ENCODE measurements around the gene RYK.

Gene RYK

DNA sequence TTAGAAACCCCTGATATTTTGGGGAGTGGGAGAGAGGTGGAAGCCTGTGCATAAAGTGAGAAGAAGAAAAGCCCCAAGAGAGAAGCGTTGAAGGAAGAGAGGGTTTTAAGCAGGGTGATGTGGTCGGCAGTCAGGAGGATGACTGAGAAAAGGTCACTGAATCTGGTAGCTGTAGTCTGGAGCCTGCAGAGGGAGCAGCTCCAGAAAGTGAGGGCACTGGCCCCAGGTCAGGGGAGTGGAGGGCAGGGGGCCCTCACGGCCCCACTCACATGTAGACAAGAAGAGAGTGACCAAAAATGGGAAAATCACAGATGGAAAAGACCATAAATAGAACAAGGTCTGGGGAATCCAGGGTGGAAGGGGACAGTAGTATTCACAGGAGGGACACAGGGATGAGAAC, 105.5 kb downstream of the RYK start:
- Histone ChIP-seq H3K4me2 (peak overlapping the region in 6 of 11 experiments; percentile 2 to 50 (median 12); a peak in 6 of 22 replicates), H3K27me3 (no peaks in the 10 kb centered on the region), H3K4me3 (no peak overlapping the region), H3K27ac (no peak overlapping the region), H4K20me1 (no peaks in the 10 kb centered on the region), H3K9ac (no peak overlapping the region), H3K36me3 (peaks cover 0 to 28% (median 0%) of the 10 kb centered on the region in 11 experiments; a peak in 3 of 22 replicates), H3K9me3 (replicated peaks in 1 of 11) (peaks cover 11 to 23% (median 18%) of the 10 kb centered on the region in 11 experiments), H3K4me1 (peaks cover 12 to 22% (median 18%) of the 10 kb centered on the region in 10 experiments; a peak in 19 of 20 replicates)
- no peak for TF ChIP-seq Cebpa-rat (IDR thresholded peaks at IDR 0.05)

GRCh38 chr3:134144694-134145093, 106.0 kb downstream of the RYK start:
- no peak overlapping the region for H3K9ac ChIP-seq
- peak overlapping the region in 9 of 11 experiments; percentile 2 to 59 (median 14); a peak in 10 of 22 replicates for H3K4me2 ChIP-seq
- peaks cover 15 to 28% (median 23%) of the 10 kb centered on the region in 11 experiments for H3K9me3 ChIP-seq (replicated peaks in 1 of 11)
- H3K4me3 ChIP-seq: no peak overlapping the region
- TF ChIP-seq Cebpa-rat (IDR thresholded peaks at IDR 0.05): no peak
- H3K36me3 ChIP-seq: peaks cover 0 to 28% (median 0%) of the 10 kb centered on the region in 11 experiments; a peak in 5 of 22 replicates
- no peaks in the 10 kb centered on the region for H3K27me3 ChIP-seq
- no peak overlapping the region for H3K27ac ChIP-seq
- no peaks in the 10 kb centered on the region for H4K20me1 ChIP-seq
- H3K4me1 ChIP-seq: peaks cover 12 to 22% (median 18%) of the 10 kb centered on the region in 10 experiments; a peak in 19 of 20 replicates

DNA sequence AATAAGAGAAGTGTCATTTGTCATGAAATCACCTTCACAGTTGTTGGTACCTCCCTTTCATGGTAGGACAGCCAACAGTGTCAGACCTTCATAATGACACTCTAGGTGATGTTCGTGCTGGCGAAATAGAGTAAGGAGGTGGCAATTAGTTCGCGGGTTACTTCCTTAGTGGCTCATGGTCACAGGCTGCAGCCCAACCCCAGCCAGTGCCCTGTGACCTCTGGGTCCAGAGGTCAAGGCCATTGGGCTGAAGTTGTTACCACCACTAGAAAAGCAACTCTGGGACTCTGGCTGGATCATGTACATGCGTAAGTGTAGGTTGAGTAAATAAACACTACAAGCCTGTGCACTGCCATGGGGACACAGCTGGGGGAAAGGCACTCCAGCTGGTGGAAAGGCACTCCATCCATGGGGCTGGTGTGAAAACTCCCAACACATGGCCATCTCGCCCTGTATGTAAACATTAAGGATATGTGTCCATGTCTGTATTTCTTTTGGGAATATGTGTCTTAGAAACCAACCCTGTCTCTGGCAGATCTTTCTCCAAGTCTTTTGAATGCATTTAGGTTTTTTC, 106.7 kb downstream of the RYK start:
- peak overlapping the region; percentile 11 to 69 (median 30); a peak in 21 of 22 replicates for H3K4me2 ChIP-seq
- no peak for TF ChIP-seq Cebpa-rat (IDR thresholded peaks at IDR 0.05)
- no peaks in the 10 kb centered on the region for H3K27me3 ChIP-seq
- H3K9ac ChIP-seq: no peak overlapping the region
- peaks cover 21 to 36% (median 31%) of the 10 kb centered on the region in 11 experiments for H3K9me3 ChIP-seq (replicated peaks in 1 of 11)
- H3K36me3 ChIP-seq: peaks cover 0 to 27% (median 0%) of the 10 kb centered on the region in 11 experiments; a peak in 5 of 22 replicates
- H3K27ac ChIP-seq: no peak overlapping the region
- H3K4me3 ChIP-seq: no peak overlapping the region
- H3K4me1 ChIP-seq: peaks cover 12 to 22% (median 18%) of the 10 kb centered on the region in 10 experiments; a peak in 19 of 20 replicates
- no peaks in the 10 kb centered on the region for H4K20me1 ChIP-seq

DNA sequence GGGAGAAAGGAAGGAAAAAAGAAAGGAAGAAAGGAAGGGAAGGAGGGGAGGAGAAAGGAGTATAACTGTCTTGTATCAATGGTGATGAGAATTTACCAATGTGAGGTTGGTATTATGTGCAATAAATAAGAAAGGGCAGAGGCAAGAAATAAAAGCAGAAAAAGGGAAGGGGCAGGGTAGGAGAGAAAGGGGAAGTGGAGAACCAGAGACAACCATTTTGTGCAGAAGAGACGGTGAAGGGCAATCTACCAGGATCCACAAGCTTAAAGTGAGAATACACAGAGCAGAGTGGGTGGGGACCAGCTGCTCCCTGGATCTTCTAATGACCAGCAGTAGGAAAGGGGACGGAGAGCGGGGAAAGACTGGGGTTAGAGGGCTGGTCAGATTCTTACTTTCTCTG, 114.1 kb downstream of the RYK start:
- Histone ChIP-seq H3K4me1 (peaks cover 0 to 13% (median 0%) of the 10 kb centered on the region in 10 experiments; a peak in 7 of 20 replicates), H4K20me1 (no peaks in the 10 kb centered on the region), H3K4me3 (no peak overlapping the region), H3K4me2 (peak overlapping the region in 2 of 11 experiments; percentile 61 to 64; a peak in 4 of 22 replicates), H3K9me3 (replicated peaks in 1 of 11) (peaks cover 23 to 53% (median 35%) of the 10 kb centered on the region in 11 experiments), H3K27me3 (no peaks in the 10 kb centered on the region), H3K36me3 (peaks cover 0 to 13% (median 0%) of the 10 kb centered on the region in 11 experiments; a peak in 5 of 22 replicates), H3K9ac (no peak overlapping the region), H3K27ac (no peak overlapping the region)
- no peak for TF ChIP-seq Cebpa-rat (IDR thresholded peaks at IDR 0.05)

DNA sequence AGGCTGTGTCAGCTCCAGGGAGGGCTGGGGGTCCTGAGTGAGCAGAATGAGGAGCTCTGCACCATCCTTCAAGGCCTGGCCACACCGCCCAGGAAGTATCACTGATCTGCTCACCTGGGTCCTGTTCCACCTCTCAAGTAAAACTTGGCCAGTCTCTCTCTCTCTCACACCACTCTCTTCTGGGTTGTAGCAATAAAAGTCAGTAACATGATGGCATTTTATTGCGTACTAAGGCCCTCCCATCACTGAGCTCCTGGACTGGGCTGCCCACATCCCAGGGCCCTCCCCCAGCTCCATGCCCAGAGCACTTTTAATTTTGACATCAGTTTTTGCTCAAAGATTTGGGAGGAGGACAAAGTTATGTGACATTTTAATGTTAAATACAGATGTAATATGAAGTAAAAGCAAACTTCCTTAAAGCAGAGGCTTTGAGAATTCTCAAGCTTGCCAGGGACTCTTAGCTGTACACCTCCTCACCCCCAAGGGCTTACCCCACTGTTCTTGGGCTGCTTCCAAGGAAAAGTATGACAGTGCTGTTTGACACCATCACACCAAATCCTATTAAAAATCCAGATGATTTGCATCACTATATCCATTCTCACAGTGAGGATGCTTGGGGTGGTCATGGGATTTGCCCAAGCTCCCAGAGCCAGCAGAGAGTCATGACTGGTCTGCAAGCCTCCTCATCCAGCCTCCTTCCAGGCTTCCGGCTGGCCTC, 115.8 kb downstream of the RYK start:
- H3K4me2 ChIP-seq: no peak overlapping the region
- H3K9ac ChIP-seq: no peak overlapping the region
- peaks cover 0 to 6% (median 0%) of the 10 kb centered on the region in 11 experiments; a peak in 4 of 22 replicates for H3K36me3 ChIP-seq
- no peak overlapping the region for H3K27ac ChIP-seq
- H3K27me3 ChIP-seq: no peaks in the 10 kb centered on the region
- H3K4me1 ChIP-seq: peaks cover 0 to 13% (median 0%) of the 10 kb centered on the region in 10 experiments; a peak in 7 of 20 replicates
- H4K20me1 ChIP-seq: no peaks in the 10 kb centered on the region
- peaks cover 28 to 50% (median 32%) of the 10 kb centered on the region in 11 experiments for H3K9me3 ChIP-seq (replicated peaks in 1 of 11)
- no peak for TF ChIP-seq Cebpa-rat (IDR thresholded peaks at IDR 0.05)
- H3K4me3 ChIP-seq: no peak overlapping the region

- Histone ChIP-seq H3K4me1 (peaks cover 0 to 13% (median 0%) of the 10 kb centered on the region in 10 experiments; a peak in 7 of 20 replicates), H3K9ac (no peak overlapping the region), H3K4me2 (no peak overlapping the region), H3K27ac (no peak overlapping the region), H3K4me3 (no peak overlapping the region), H3K36me3 (peaks cover 0 to 3% (median 0%) of the 10 kb centered on the region in 11 experiments; a peak in 4 of 22 replicates), H3K9me3 (replicated peaks in 1 of 11) (peaks cover 24 to 44% (median 27%) of the 10 kb centered on the region in 11 experiments), H3K27me3 (no peaks in the 10 kb centered on the region), H4K20me1 (no peaks in the 10 kb centered on the region)
- no peak for TF ChIP-seq Cebpa-rat (IDR thresholded peaks at IDR 0.05)
Measured at GRCh38 chr3:134134240-134134639, 116.4 kb downstream of the RYK start.

DNA sequence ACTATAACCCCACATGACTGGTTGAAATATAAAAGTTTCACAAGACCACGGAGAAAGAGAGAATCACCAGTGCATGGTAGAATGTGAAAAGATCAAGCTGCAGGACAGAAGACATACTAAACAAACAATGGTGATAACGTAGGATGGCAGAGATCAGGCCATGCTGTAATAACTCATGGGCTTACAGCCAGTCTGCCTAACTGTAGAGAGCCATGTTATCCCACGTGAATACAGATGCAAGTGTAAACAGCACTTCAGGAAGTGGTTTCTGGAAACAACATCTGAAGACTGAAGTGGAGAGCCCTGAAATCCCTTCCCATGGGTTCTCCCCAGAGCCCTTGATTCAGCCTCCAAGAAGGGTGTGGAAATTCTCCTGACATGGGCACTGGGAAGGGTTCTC, 117.7 kb downstream of the RYK start:
- no peak overlapping the region for H3K9ac ChIP-seq
- H3K27ac ChIP-seq: no peak overlapping the region
- H3K4me2 ChIP-seq: no peak overlapping the region; a peak in 1 of 22 replicates
- no peaks in the 10 kb centered on the region for H3K27me3 ChIP-seq
- H3K36me3 ChIP-seq: peaks cover 0 to 9% (median 0%) of the 10 kb centered on the region in 11 experiments; a peak in 4 of 22 replicates
- H4K20me1 ChIP-seq: no peaks in the 10 kb centered on the region
- no peak for TF ChIP-seq Cebpa-rat (IDR thresholded peaks at IDR 0.05)
- H3K4me3 ChIP-seq: no peak overlapping the region
- peaks cover 0 to 13% (median 0%) of the 10 kb centered on the region in 10 experiments; a peak in 7 of 20 replicates for H3K4me1 ChIP-seq
- H3K9me3 ChIP-seq (replicated peaks in 1 of 11): peaks cover 21 to 46% (median 27%) of the 10 kb centered on the region in 11 experiments

- peaks cover 0 to 19% (median 0%) of the 10 kb centered on the region in 11 experiments; a peak in 5 of 22 replicates for H3K36me3 ChIP-seq
- H3K4me2 ChIP-seq: no peak overlapping the region
- no peaks in the 10 kb centered on the region for H3K27me3 ChIP-seq
- no peak for TF ChIP-seq Cebpa-rat (IDR thresholded peaks at IDR 0.05)
- no peak overlapping the region for H3K9ac ChIP-seq
- H3K4me3 ChIP-seq: no peak overlapping the region
- H3K4me1 ChIP-seq: peaks cover 0 to 6% (median 0%) of the 10 kb centered on the region in 10 experiments; a peak in 1 of 20 replicates
- no peak overlapping the region for H3K27ac ChIP-seq
- no peaks in the 10 kb centered on the region for H4K20me1 ChIP-seq
- H3K9me3 ChIP-seq (replicated peaks in 1 of 11): peaks cover 43 to 52% (median 48%) of the 10 kb centered on the region in 11 experiments
Measured at GRCh38 chr3:134126153-134126552, 124.5 kb downstream of the RYK start.

DNA sequence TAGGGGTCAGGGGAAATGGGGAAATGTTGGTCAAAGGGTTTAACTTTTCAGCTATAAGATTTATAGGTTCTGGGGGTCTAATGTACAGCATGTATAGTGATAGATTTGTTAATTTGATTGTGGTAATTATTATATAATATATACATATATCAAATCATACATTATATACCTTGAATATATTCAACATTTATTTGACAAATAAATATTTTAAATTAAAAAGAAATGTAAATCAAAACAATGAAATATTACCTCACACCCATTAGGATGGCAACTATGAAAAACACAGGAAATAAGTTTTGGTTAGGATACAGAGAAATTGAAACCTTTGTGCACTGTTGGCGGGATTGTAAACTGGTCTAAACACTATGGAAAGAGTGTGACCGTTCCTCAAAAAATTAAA, 135.9 kb downstream of the RYK start:
- Histone ChIP-seq H3K27ac (no peak overlapping the region), H3K4me2 (no peak overlapping the region), H3K4me3 (no peak overlapping the region), H3K27me3 (no peaks in the 10 kb centered on the region), H3K9me3 (replicated peaks in 1 of 11) (peaks cover 5 to 45% (median 22%) of the 10 kb centered on the region in 11 experiments; a peak in 21 of 22 replicates), H3K9ac (no peak overlapping the region), H3K36me3 (no peaks in the 10 kb centered on the region), H3K4me1 (no peaks in the 10 kb centered on the region), H4K20me1 (no peaks in the 10 kb centered on the region)
- no peak for TF ChIP-seq Cebpa-rat (IDR thresholded peaks at IDR 0.05)

Data from BLaER1 treated with 17β-estradiol and CSF1 and Interleukin-3, amounts not matched to agents 10 nM and 100 nM (cell line).